ENCODE results near the gene ARHGAP30. TPM values are rescaled to one million over a fixed set of nuclear protein-coding genes. Genes with fewer than 3 reads are reported as not detected.

ARHGAP30 gene
- polyA plus RNA-seq, 1 donor (not counting 4 experiments of a cell fraction or from before 2014, with no cell fraction given), result 0.16 TPM

- Histone ChIP-seq H4K20me1 (ENCODE audit: control insufficient read depth, extremely low read depth, insufficient read depth, low read length) (peaks cover under 1% of the 10 kb centered on the region), H3K27me3 (ENCODE audit: control insufficient read depth, extremely low read depth, insufficient read depth, low read length) (no peaks in the 10 kb centered on the region), H2AFZ (ENCODE audit: control insufficient read depth, low read length) (peak within 1 kb of the TSS; percentile 25), H3K9ac (ENCODE audit: control insufficient read depth, extremely low read depth, insufficient read depth, low read length) (peak within 1 kb of the TSS; percentile 46), H3K9me3 (ENCODE audit: control insufficient read depth, low read depth, low read length) (no peaks in the 10 kb centered on the region), H3K4me2 (ENCODE audit: control insufficient read depth, extremely low read depth, insufficient read depth, low read depth, low read length) (peak within 1 kb of the TSS; percentile 75), H3K4me1 (ENCODE audit: control insufficient read depth, extremely low read depth, insufficient read depth, low read length) (peaks cover 28% of the 10 kb centered on the region), H3K9me1 (ENCODE audit: control insufficient read depth, extremely low read depth, insufficient read depth, low read length) (no peaks in the 10 kb centered on the region), H3K4me3 (ENCODE audit: control insufficient read depth in 2 of 3, extremely low read depth in 1 of 3, insufficient read depth in 2 of 3, low read depth in 1 of 3, low read length in 3 of 3) (peak within 1 kb of the TSS in 2 of 3 experiments; percentile 22 to 58), H3K79me2 (ENCODE audit: control insufficient read depth, insufficient read depth, low read length) (peaks cover 7% of the 10 kb centered on the region), H3K27ac (ENCODE audit: control insufficient read depth, insufficient read depth, low read length) (peak within 1 kb of the TSS; percentile 42), H3K36me3 (ENCODE audit: control insufficient read depth in 2 of 2, extremely low read depth in 1 of 2, insufficient read depth in 2 of 2, low read length in 2 of 2) (peaks cover 20 to 25% of the 10 kb centered on the region in 2 experiments)
- no peak for FAIRE-seq
- TF ChIP-seq EZH2 (IDR thresholded peaks at IDR 0.05; ENCODE audit: low read length) (no peak), CTCF (optimal IDR thresholded peaks at IDR 0.05 in 1 of 3, IDR thresholded peaks at IDR 0.05 in 1 of 3, conservative IDR thresholded peaks at IDR 0.05 in 1 of 3; ENCODE audit: extremely low read depth in 1 of 3, insufficient read depth in 2 of 3, low read length in 3 of 3) (no peak)
- no peak for DNase-seq (ENCODE audit: low read depth, low spot score)
- dilution Hi-C loops (cut with MboI; ENCODE audit: extremely low pct_ligation_motif_present, low sequenced_read_pairs), result no loop called here
These were observed 28.7 kb upstream of the ARHGAP30 start, which contains the start of gene KLHDC9 for GRCh38 chr1:161098210-161099068. Gene KLHDC9, plus strand, starts transcription at chr1:161098361. Its CDS starts 175 bp downstream, at chr1:161098536.

- Histone ChIP-seq H3K27me3 (ENCODE audit: control insufficient read depth, extremely low read depth, insufficient read depth, low read length) (no peaks in the 10 kb centered on the region), H3K4me1 (ENCODE audit: control insufficient read depth, extremely low read depth, insufficient read depth, low read length) (peaks cover 44% of the 10 kb centered on the region), H3K9me1 (ENCODE audit: control insufficient read depth, extremely low read depth, insufficient read depth, low read length) (no peaks in the 10 kb centered on the region), H3K79me2 (ENCODE audit: control insufficient read depth, insufficient read depth, low read length) (no peaks in the 10 kb centered on the region), H3K36me3 (ENCODE audit: control insufficient read depth in 2 of 2, extremely low read depth in 1 of 2, insufficient read depth in 2 of 2, low read length in 2 of 2) (peaks cover 15 to 16% of the 10 kb centered on the region in 2 experiments), H3K4me2 (ENCODE audit: control insufficient read depth, extremely low read depth, insufficient read depth, low read depth, low read length) (peak overlapping the region; percentile 3), H3K9ac (ENCODE audit: control insufficient read depth, extremely low read depth, insufficient read depth, low read length) (no peak overlapping the region), H3K9me3 (ENCODE audit: control insufficient read depth, low read depth, low read length) (no peaks in the 10 kb centered on the region), H4K20me1 (ENCODE audit: control insufficient read depth, extremely low read depth, insufficient read depth, low read length) (no peaks in the 10 kb centered on the region), H3K27ac (ENCODE audit: control insufficient read depth, insufficient read depth, low read length) (no peak overlapping the region), H3K4me3 (ENCODE audit: control insufficient read depth in 2 of 3, extremely low read depth in 1 of 3, insufficient read depth in 2 of 3, low read depth in 1 of 3, low read length in 3 of 3) (no peak overlapping the region), H2AFZ (ENCODE audit: control insufficient read depth, low read length) (no peak overlapping the region)
- dilution Hi-C loops (cut with MboI; ENCODE audit: extremely low pct_ligation_motif_present, low sequenced_read_pairs), result no loop called here
- no peak for FAIRE-seq
- DNase-seq (ENCODE audit: low read depth, low spot score), result no peak
- TF ChIP-seq EZH2 (IDR thresholded peaks at IDR 0.05; ENCODE audit: low read length) (no peak), CTCF (optimal IDR thresholded peaks at IDR 0.05 in 1 of 3, IDR thresholded peaks at IDR 0.05 in 1 of 3, conservative IDR thresholded peaks at IDR 0.05 in 1 of 3; ENCODE audit: extremely low read depth in 1 of 3, insufficient read depth in 2 of 3, low read length in 3 of 3) (no peak)
These were observed 26.8 kb upstream of the ARHGAP30 start for GRCh38 chr1:161096530-161096929.

All from keratinocyte (primary cell).